ENCODE data around the gene MARVELD2. TPM values are rescaled to one million over a fixed set of nuclear protein-coding genes. Genes with fewer than 3 reads are reported as not detected.
A peak's percentile ranks its signal among the peaks of the same experiment; 100 is the strongest.

The MARVELD2 gene
- total RNA-seq, 1 donor from 2014 or later, result 1.6 TPM

DNA sequence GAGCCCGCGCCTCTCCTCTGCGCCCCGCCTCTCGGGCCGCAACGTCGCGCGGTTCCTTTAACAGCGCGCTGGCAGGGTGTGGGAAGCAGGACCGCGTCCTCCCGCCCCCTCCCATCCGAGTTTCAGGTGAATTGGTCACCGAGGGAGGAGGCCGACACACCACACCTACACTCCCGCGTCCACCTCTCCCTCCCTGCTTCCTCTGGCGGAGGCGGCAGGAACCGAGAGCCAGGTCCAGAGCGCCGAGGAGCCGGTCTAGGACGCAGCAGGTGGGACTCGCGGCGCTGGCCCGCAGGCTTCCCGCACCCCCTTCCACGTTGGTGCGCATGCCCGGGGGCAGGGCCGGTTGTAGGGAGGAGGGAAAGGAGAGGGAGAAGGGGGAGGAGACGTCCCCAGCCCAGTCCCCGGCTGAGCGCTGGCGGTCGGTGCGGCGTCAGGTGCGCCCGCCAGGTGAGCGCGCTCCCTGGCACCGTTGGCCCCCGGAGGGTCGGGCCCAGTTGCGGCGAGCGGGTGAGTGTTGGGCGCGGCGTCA lies 77.5 kb downstream of the MARVELD2 start, which contains the start of gene OCLN:
OCLN (plus strand) TSS at position 400 of the 532 bp plus-strand sequence. CDS start 11,455 bp downstream, outside the sequence.
- DNase-seq, result peak; percentile 67
- peak within 1 kb of the TSS; percentile 86 for H3K4me3 Mint-ChIP-seq (ENCODE audit: unreplicated experiment)
- TF ChIP-seq, protein P1, sequence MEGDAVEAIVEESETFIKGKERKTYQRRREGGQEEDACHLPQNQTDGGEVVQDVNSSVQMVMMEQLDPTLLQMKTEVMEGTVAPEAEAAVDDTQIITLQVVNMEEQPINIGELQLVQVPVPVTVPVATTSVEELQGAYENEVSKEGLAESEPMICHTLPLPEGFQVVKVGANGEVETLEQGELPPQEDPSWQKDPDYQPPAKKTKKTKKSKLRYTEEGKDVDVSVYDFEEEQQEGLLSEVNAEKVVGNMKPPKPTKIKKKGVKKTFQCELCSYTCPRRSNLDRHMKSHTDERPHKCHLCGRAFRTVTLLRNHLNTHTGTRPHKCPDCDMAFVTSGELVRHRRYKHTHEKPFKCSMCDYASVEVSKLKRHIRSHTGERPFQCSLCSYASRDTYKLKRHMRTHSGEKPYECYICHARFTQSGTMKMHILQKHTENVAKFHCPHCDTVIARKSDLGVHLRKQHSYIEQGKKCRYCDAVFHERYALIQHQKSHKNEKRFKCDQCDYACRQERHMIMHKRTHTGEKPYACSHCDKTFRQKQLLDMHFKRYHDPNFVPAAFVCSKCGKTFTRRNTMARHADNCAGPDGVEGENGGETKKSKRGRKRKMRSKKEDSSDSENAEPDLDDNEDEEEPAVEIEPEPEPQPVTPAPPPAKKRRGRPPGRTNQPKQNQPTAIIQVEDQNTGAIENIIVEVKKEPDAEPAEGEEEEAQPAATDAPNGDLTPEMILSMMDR (IDR thresholded peaks at IDR 0.05; ENCODE audit: partially characterized antibody, unreplicated experiment), result no peak
- H3K27ac Mint-ChIP-seq (ENCODE audit: unreplicated experiment), result no peak within 1 kb of the TSS
- H3K36me3 Mint-ChIP-seq (ENCODE audit: unreplicated experiment), result no peaks in the 10 kb centered on the region
- peaks cover 7% of the 10 kb centered on the region for H3K27me3 Mint-ChIP-seq (ENCODE audit: unreplicated experiment)
- H3K9me3 Mint-ChIP-seq (ENCODE audit: unreplicated experiment), result peaks cover 5% of the 10 kb centered on the region
- H3K4me1 Mint-ChIP-seq (ENCODE audit: low read depth, unreplicated experiment), result no peaks in the 10 kb centered on the region

DNA sequence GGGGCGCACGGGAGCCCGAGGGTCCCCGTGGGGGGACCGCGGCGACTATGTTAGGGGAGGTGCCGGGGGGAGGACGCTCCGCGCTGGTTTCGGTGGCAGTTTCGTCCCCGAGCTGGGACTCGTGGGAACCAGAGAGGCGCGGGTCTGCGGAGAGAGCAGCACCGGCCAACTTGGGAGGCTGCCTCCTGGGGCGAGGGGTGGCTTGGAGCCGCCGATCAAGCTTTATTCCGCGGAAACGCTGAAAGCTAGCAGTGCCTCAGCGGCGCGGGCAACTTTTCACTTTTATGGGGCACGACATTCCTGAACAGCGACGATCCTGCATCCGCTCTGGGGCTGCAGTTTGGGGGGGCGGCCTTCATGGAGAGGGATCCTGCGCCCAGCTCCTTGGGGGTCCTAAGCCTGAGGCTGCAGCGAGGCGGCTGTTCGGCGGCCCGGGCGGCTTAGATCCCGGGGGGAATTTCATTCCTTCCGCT lies 78.0 kb downstream of the MARVELD2 start:
- DNase-seq, result peak; percentile 44
- peaks cover 5% of the 10 kb centered on the region for H3K9me3 Mint-ChIP-seq (ENCODE audit: unreplicated experiment)

DNA sequence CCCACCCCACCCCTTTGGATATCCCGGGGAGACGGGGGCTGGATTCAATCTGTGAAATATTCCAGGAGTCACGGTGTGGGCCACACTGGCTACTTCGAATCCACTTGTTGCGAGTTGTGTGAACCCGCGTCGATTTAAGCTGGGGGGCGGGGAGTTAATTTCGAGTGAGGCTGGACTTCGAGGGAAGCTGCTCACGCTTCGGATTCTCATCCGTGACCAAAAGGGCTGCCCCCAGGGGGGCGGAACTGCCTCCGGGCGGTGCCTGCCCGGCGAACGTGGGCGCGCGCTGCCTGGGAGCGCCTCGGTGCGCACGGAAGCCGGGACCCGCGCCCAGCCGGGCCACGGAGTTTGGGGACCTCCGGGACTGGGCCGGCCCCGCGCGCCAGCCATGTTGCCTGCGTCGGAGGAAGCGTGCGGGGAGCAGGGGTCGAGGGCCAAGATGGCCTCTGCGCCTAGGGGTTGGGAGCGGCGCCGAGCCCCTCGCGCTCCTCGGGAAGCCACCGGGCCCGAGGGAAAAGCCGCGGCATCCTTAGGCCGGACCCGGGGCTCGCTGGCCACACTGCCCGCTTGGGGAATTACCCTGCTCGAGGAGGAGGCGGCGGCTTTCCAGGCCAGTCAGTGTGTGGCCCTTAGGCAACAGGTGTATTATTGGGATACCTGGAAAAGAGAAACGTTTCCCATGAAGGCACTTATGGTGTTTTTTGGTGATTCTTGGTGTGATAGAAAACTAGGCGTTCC lies 78.6 kb downstream of the MARVELD2 start:
- peak; percentile 42 for DNase-seq
- Mint-ChIP-seq H3K27ac (ENCODE audit: unreplicated experiment) (no peak overlapping the region), H3K4me3 (ENCODE audit: unreplicated experiment) (peak overlapping the region; percentile 86), H3K27me3 (ENCODE audit: unreplicated experiment) (peaks cover 7% of the 10 kb centered on the region), H3K9me3 (ENCODE audit: unreplicated experiment) (peaks cover 5% of the 10 kb centered on the region), H3K36me3 (ENCODE audit: unreplicated experiment) (no peaks in the 10 kb centered on the region), H3K4me1 (ENCODE audit: low read depth, unreplicated experiment) (no peaks in the 10 kb centered on the region)
- TF ChIP-seq, protein P1 (IDR thresholded peaks at IDR 0.05; ENCODE audit: partially characterized antibody, unreplicated experiment), result no peak

More for the DNA sequence above, 78.0 kb downstream of the MARVELD2 start:
- Mint-ChIP-seq H3K27me3 (ENCODE audit: unreplicated experiment) (peaks cover 7% of the 10 kb centered on the region), H3K4me1 (ENCODE audit: low read depth, unreplicated experiment) (no peaks in the 10 kb centered on the region), H3K36me3 (ENCODE audit: unreplicated experiment) (no peaks in the 10 kb centered on the region), H3K4me3 (ENCODE audit: unreplicated experiment) (peak overlapping the region; percentile 86), H3K27ac (ENCODE audit: unreplicated experiment) (no peak overlapping the region)
- TF ChIP-seq, protein P1 (IDR thresholded peaks at IDR 0.05; ENCODE audit: partially characterized antibody, unreplicated experiment), result no peak

Other genes starting within 250 kb of the MARVELD2 start
- gene CCNB1, start 248.0 kb upstream of the MARVELD2 start, total RNA-seq (ENCODE audit: unreplicated experiment), result 29.6 TPM
- gene CENPH, start 225.5 kb upstream of the MARVELD2 start, total RNA-seq (ENCODE audit: unreplicated experiment), result 9.5 TPM
- 17.0 TPM for gene CDK7, start 180.2 kb upstream of the MARVELD2 start, total RNA-seq (ENCODE audit: unreplicated experiment)
- 4.3 TPM for gene CCDC125, start 82.3 kb upstream of the MARVELD2 start, total RNA-seq (ENCODE audit: unreplicated experiment)
- gene AK6, start 45.6 kb upstream of the MARVELD2 start, total RNA-seq (ENCODE audit: unreplicated experiment), result 17.6 TPM
- gene TAF9, start 45.6 kb upstream of the MARVELD2 start, total RNA-seq (ENCODE audit: unreplicated experiment), result 79.0 TPM
- gene RAD17, start 45.3 kb upstream of the MARVELD2 start, total RNA-seq (ENCODE audit: unreplicated experiment), result 37.5 TPM
- gene OCLN, start 77.7 kb downstream of the MARVELD2 start, total RNA-seq (ENCODE audit: unreplicated experiment), result 4.3 TPM
- gene GTF2H2C, start 145.1 kb downstream of the MARVELD2 start, total RNA-seq (ENCODE audit: unreplicated experiment), result 31.7 TPM

All from glutamatergic neuron (in vitro differentiated cells).